Tongue (tissue), 2 donors: ENCODE measurements around the gene CALCOCO1. TPM values are rescaled to one million over a fixed set of nuclear protein-coding genes. Genes with fewer than 3 reads are reported as not detected.

ENCODE experiments used
- DNase-seq: peaks from one replicate; pipeline ENCODE4 v3.0.0-alpha.2; 2015
- total RNA-seq: library from RNA; depleted of rRNA; stranded (reverse); fragments of >200 nt; gene quantifications from one replicate; pipeline ENCODE4 v1.2.3, GENCODE V29; 2014

CALCOCO1 gene
- total RNA-seq, 1 donor from 2014 or later, result 137 TPM

DNA sequence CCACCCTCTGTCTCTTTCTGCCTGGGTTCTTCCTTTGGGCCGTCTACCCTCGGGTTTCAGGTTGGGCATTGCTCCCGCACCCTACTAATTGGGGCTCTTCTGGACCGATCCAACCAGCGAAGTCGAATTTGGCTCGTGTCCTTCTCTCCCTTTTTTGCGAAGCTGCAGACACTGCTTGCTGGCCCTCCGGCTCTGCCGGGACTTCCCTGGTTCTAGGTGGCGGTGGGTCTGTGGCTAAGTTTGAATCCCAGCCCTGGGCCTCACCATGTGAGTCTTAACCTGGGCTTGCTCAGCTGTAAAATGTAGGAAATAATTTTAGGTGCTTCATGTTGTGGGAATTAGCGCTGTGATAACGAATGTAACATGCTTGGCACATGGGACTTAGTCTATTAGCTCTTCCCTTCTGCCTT lies 24.9 kb upstream of the CALCOCO1 start:
- DNase-seq, result no peak

DNA sequence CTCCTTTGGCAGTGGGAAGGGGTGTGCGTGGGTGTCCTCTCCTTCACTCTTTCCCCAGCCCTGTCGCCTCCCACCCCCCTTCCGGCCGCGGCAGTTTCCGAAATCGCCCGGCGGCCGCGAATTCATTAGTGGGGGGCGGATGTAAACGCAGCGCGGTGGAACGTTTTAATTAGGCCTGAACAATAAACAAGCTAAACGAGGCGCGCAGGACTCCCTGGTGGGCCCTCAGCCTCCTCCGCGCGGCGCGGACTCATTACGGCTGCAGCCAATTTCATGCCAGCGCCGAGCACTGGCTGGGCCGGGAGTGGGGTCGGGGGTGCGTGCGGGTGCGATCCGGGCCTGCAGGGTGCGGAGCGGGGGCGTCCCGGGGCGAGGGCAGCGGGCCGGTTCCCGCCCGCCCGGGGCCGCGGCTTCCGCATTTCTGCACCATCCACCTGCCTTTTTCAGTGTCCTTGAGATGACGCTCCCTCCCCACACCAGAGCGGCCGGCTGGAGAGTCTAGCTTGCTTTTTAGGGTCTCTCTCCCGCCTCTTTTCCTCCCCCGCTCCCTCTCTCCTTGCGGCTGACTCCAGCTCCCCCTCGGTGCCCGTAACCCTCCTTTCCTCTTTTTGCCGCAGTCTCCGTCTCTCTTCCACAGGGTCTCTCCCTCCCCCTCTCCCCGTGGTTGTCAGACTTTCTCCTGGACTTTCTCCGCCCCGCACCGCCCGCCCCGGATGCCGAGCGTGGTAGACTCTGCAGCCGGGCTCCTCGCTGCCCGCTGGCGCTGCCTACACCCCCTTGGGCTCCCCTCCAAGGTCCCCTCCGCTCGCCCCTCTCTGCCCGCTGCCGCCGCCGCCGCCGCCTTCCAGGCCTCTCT lies 24.3 kb upstream of the CALCOCO1 start, which contains the start of gene CISTR:
TSS of gene CISTR (minus strand) at position 644 of the 856 bp plus-strand sequence.
- peak; percentile 29 for DNase-seq

DNA sequence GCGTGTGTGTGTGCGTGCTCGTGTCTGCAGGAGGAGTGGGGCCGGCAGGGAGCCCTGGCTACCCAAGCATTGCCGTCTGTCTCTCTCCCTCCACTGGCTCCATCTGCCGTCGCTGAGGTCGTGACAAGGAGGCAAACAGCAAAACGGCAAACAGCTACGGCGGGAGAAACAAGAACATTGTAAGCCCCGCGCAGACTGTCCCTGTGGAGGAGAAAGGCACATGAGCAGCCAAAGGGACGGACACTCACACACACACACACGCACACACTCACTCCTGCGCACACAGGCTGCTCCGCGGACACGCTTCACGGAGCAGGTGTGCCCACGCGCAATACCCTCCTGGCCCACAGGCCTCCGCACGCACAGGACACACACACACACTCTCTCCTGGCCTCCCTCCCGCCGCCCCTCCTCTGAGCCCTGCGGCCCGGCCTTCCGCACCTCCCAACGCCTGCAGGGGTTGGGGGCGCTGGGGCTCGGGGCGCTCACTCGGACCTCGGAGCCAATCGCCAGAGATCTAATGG lies 23.6 kb upstream of the CALCOCO1 start:
- DNase-seq, result peak; percentile 38

DNA sequence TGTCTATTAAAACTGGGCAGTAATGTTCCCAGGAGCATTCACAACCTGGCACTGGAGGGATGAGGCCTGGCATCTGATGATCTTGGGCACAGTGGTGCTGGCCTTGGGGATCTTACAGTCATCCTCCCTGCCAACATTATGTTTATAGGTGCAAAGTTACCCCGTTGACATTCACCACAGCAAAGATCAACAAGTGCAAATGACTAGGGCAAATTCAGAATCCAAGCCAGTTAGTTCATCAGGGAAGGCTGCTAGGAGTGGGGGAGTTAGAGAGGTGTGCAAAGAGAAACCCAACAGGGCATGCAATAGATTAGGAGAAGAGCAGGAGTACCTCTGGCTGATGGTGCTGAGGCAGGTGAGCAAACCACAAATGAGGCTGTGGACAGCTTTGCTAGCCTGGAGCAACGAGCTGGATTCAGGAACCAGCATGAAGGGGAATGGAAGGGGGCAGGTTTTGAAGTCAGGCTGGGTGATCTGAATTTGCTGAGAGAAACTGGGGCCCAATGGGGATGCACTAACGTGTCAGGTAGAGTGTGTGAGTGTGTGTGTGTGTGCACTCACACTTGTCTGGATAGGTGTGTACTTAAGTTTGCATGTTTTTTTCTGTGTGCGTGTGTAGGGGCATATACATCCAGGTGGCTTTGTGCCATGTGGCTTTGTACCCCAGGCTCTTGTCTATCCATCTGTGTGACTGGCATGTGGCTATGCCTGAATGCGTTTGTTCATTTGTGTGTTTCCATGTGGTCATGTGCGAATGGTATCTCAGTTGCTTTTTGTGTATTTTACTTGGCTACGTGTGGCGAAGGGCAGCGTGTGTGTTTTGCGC lies 22.9 kb upstream of the CALCOCO1 start:
- no peak for DNase-seq

DNA sequence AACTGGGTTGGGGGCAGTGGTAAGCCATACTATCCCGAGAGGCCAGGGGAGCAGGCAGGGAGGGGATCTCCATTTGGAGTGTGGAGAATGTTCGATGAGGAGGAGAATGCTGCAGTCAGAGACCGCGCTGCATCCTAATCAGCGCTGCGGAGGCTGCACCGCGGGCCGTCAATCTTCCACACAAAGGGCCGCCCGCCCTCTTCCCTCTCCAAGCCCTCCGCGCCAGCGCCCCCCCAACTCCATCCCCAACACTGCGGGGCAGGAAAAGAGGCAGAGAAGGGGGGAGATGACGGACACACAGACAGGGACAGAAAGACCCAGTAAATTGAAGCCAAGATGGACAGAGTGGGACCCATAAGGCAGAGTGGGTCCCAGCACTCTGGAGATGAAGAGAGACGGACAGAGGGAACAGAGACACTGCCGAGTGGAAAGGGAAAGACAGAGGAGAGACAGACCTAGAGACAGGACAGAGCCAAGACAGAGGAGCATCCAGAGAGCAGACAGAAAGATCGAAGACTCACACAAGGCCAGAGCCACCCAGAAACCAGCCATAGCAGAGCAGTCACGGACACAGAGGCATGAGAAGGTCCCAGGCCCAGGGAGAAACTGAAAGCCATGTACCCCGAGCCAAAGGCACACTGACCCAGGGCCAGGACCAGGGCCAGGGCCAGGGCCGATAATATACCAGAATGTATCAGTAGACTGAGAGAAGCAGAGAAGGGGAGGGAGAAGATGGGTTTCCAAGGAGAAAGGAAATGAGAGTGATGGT lies 21.0 kb upstream of the CALCOCO1 start:
- DNase-seq, result no peak

DNA sequence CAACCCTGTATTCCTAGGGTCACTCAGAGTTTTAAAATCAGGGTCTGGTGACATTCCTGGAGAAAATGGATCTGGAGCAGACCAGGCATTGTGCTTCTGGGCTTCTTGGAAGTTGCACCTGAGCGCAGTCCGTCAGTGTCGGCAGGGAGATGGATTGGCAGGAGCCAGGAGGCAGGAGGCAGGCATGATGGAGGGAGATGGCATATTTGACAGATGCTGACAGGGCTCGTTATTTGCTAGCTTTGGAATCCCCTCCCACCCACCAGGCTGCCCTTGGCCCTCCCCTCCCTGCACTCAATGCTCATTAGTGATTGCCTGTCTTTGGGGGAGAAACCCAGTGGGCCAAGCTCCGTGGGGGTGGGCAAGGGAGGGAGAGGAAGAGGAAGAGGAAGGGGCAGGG lies 19.8 kb upstream of the CALCOCO1 start:
- DNase-seq, result no peak

DNA sequence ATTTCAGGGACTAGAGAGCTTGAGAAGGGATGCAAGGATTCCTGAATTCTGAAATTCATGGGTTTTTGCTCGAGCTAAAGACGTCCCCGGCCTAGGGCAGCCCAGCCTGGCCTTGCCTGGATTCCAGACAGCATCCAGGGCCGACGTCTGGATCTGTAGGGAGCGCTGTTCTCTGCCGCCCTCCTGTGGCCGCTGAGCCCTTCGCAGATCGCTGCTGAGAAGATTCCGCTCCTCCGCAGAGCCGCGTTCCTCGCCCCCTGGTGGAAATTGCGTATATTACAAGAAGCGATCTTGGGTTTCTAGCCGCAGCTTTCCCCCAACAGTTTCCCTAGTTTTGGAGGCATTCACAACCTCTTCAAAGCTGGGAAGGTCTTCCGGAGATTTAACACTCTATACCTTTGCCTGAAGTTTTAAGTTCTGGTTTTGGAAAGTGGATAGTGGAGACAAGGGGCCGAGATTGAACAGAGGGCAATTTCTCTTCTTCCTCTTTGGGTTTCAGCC lies 19.4 kb upstream of the CALCOCO1 start:
- DNase-seq, result peak; percentile 97

DNA sequence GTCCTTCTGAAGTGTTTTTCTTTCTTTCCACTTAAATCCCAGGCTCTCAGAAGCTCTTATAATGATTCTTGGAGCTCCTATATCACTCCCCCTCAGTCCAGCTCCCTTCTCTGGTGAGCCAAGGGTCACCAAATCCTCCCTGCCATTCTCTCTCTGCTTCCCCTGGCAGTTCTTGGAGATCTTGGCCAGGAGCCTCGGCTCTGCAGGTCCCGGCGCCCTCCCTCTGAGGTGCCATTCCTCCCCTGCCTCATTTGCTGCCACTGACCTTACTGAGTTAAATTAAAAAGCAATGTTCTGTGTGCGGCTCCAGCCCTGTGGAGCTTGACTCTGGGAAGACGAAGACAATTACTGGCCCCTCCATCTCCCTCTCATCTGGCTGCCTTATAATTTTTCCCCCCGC lies 17.5 kb upstream of the CALCOCO1 start:
- DNase-seq, result no peak

DNA sequence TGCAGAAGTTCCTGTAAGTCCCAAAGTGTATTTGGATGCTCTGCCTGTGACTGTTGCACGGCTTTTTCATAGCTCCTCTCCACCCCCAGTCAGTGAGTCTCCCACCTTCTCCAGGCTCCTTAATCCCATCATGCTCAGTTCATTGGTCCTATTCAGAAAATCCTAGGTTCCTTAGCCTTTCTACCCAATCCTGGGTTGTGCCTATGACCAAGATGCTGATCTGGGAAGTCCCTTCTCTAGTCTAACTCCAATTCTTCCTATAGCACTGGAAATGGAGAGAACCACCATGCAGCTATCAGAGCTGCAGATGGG lies 16.8 kb upstream of the CALCOCO1 start:
- DNase-seq, result no peak

DNA sequence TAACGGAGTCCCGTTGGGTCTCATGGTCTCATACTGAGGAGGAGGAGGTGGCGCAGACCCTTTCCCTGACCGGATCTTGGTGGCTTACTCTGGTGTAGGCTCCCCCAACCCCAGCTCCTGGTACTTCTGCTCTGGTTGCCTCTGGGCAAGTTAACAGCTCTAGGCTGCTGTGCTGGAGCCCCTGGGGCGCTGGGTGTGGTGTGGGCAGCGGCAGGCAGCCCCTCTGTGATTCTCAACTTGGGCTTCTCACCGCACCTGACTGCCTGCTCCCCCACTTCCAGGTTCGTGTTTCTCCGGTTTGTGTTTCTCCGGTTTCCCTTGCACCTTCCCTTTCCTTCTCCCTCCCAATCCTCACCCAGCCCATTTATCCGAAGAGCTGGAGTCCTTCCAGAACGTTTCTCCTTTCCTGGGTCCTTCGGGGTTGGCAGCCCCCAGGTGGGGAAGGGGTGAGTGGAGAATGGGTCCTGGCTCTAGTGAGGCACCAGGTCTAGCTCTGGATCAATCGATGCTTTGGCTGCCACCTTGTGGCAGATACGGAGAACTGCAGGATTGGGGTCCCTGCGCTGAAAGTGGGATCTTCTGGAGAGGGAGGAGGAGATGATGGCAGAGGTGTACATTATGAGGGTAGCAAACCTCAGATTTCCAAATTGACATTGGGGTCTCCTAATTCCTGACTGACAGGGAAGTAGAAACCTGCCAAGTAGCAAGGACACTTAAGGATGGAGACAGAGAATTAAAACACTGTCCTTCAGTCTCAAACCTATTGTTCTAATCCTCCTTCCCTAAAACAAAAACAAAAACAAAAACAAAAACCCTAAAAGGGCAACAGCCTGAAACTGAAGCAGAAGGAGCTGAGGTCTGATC lies 16.2 kb upstream of the CALCOCO1 start:
- peak; percentile 84 for DNase-seq

DNA sequence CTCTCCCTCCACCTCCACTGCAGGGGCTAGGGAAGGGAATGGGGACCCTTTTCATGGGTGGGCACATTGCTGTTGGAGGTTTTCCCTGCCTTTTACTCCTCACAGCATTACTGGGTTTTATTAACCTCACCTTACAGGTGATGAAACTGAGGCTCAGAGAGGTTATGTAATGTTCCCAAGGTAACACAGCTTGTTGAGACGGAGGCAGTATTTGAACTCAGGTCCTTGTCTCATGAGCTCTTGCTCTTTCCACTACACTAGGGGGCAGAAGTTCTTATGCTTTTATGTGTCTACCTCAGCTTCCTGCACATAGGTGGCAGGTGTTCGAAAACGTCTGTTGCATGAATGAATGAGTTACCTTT lies 12.9 kb upstream of the CALCOCO1 start:
- no peak for DNase-seq

DNA sequence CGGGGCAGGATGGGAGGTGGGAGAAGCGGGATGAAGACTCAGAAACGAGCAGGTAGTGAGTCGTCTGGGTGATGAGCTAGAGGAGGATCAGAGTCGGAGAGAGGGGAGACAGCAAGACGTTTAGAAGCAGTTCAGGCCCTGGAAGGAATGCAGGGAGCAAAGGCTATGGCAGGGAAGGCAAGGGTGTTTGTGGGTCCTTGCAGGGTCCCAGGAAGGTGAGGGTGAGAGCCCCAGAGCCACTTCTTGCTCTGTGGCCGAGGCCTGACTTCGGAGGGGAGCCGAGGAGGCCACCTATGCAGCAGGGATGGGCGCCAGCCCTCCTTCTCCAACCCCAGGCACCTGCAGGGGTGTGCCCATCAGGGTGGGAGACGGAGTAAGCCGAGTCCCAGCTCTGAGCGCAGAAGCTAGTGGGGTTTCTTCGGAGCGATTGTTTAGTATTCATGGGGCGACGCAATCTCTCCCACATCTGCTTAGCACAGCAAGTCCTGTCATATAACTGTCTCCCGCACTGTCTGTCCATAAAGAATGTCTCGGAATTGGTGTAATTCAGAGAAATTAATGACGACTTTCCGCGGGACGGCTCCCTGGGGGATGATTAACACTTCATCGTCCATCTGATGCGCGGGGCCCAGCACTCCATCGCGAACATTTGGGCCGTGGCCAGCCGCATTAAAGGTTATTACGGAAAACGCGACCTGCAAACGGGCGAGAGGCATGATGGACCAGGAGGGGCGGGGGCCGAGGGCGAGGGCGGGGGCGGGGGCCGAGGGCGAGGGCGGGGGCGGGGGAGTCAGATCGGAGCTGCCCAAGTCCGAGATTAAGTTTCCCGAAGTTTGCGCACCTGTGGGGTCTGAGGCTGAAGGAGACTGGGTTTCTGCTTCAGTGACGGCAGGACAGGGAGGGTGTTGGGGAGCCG lies 12.2 kb upstream of the CALCOCO1 start:
- DNase-seq, result no peak

DNA sequence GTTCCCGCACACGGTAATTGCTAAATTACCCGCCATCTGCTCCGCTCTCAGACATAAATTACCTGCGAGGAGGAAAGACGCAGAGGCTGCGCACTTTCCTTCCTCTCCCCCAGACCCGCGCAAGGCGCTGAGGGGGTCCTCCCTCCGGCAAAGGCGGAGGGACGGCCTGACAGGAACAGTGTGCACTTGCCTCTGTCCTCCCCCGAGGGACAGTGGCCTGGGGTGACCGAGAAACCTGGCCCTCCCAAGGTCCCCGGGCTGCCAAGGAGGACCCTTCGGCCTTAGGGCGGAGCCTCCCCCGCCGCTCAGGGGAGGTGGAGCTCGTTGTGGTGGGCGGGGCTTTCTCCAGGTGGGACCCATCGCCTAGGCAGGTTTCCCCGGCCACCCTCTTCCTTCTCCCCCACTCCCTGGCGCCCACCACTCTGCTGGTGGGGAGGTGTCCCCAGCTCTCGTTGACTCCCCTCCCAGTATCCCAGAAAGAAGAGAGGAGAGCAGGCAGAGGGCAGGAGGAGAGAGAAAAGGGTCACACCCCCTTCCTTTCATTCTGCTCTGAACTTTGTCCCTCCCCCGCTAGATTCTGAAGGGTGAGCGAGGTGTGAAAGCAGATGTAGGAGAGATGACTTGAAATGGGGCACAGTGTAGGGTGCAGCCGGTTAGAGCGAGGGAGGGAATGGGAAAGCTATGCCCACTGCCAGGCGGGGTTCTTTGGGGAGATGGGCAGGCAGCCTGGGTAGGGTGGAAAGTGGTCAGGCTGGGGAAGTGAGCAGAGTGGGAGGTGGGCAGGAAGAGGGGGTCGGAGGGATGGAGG lies 11.4 kb upstream of the CALCOCO1 start:
- DNase-seq, result no peak

DNA sequence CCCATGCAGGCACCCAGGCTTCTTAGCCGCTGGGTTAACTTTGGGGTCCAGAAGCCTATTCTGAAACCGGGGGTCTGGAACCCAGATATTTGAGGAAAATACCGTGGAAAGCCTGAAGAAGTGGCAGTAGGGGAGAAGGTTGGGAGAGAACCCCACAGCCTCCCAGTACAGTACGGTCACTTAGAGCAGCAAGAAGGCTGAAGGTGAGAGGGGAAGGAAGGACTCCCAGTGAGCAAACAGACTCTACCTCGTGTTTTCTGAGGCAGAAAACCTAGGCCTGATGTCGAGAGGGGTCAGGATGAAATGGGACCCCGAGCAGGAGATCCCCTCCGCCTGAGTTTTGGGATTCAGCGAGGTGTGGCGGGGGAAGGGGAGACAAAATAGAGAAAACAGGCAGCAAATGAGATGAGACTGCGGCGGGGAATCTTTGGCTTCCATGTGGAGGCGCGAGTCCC lies 10.7 kb upstream of the CALCOCO1 start:
- no peak for DNase-seq

DNA sequence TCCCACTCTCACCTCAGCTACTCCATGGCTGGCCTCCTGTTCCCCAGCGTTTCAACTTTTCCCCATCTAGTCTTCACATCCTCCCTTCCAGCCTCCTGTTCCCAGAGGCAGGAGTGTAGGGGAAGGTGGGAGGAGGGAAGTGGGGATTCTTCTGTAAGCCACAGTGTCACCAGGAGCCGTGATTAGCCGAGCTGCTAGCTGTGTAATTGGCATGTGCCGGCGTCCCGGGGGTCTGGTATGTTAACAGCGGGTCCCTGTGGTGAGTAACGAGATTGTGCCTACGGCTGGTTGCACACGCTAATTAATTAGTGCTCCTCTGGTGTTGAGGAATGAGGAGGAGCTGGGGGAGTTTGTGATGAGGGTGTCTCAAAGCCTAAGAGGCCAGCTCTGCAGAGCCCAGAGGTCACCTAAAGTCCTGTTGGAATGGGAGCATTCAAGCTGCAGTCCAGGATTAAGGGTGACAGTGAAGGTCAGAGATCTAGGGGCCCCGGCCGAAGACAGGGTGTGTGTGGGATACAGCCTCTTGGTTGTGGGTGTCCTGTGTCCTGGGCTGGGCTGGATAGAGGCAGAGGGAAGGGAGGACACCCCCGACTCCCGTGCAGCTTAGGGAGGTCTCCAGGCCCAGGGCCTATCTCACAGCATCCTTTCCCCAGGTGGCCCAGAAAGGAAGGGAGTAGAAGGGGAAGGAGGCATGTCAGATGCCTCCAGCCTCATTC lies 10.0 kb upstream of the CALCOCO1 start:
- DNase-seq, result no peak

DNA sequence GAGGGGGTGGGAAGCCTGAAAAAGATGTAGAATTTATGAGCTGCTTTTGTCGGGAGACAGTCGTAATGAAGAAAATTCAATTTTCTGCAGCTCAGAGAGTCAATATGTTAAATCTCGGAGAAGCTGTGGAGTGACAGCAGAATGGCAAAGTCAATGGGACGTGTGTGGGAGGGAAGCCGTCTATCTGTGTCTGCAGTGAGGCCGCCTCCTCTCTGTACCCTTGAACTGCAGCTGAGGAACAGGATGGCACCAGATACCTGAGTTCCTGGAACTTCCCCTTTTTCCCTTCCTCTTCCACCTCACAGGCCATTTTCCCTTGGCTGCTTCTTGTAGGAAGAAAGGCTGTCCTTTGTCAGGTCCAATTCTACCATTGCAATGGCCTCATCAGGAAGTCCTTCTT lies 9.3 kb upstream of the CALCOCO1 start:
- no peak for DNase-seq

DNA sequence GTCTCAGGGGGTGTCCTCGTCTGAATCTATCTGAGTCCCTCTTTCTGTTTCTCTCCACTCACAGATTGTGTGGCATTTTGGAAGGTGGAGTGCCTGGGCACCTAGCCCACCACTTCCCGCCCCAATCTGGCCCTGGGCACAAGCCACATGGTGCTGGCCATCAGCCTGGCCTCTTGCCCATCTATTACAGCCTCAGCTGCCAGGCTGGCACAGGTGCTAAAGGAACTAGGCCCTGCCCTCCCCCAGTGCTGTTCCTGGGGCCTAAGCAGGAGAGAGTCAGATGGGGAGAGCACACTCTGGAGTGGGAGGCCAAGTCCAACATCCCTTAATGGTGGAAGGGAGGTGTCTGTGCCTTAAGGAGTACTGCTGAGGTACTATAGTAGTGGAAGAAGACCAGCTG lies 8.3 kb upstream of the CALCOCO1 start:
- DNase-seq, result peak; percentile 36

DNA sequence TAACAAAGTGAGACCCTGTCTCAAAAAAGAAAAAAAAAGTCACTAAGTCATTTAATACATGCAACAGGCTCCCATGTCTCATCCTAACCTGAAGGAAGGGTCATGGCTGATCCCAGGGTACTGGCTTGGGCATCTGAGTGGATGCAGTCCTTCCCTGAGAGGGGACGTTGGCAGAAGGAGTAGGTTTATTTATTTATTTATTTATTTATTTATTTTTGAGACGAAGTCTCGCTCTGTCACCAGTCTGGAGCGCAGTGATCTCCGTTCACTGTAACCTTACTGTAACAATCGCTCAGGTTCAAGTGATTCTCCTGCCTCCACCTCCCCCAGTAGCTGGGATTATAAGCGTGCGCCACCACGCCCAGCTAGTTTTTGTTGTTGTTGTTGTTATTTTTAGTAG lies 7.2 kb upstream of the CALCOCO1 start:
- DNase-seq, result no peak

DNA sequence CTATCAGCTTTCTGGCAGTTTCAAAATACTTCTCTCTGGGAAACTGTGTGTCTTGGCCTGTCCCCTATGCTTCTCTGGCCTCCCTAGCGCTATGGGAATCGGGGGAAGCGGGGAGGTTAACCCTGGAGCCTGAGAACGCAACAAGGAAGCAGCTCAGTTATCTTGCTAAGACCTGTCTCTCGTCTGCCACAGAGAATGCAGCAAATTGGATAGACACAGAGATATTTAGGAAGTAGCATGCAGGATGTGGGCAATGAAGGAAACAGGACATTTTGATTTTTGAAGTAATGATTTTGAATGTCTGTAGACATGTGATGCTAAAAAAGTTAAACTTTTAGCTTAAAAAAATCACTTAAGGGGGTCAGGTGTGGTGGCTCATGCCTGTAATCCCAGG lies 6.6 kb upstream of the CALCOCO1 start:
- no peak for DNase-seq
